Thymus (tissue), 11 donors: Measurements from ENCODE around the gene BLACAT1. TPM values are rescaled to one million over a fixed set of nuclear protein-coding genes. Genes with fewer than 3 reads are reported as not detected.

ENCODE experiments used
- DNase-seq, 9 donors: peaks; one replicate each; pipeline ENCODE4 v3.0.0-alpha.2; 2013; ENCODE audit warnings: low spot score in 9 of 9, low read depth in 6 of 9, missing footprints in 1 of 9
- H3K27ac ChIP-seq, 2 donors: one replicate each; pipeline ENCODE4 v1.5.1; 2013; ENCODE audit warnings: control low read depth in 1 of 2, low read depth in 1 of 2, low read length in 1 of 2, mild to moderate bottlenecking in 1 of 2, moderate library complexity in 1 of 2
- H3K27me3 ChIP-seq, 2 donors: one replicate each; pipeline ENCODE4 v1.5.1; 2013; ENCODE audit warnings: low read length in 1 of 2; ENCODE audit not compliant: control insufficient read depth in 2 of 2, insufficient read depth in 1 of 2
- H3K36me3 ChIP-seq, 2 donors: one replicate each; pipeline ENCODE4 v1.5.1; 2013; ENCODE audit warnings: low read length in 1 of 2, mild to moderate bottlenecking in 1 of 2, moderate library complexity in 1 of 2; ENCODE audit not compliant: control insufficient read depth in 2 of 2, insufficient read depth in 2 of 2
- H3K4me1 ChIP-seq, 2 donors: one replicate each; pipeline ENCODE4 v1.5.1; 2013; ENCODE audit warnings: low read length in 2 of 2; ENCODE audit not compliant: control insufficient read depth in 2 of 2, insufficient read depth in 2 of 2
- H3K4me3 ChIP-seq, 2 donors: one replicate each; pipeline ENCODE4 v1.5.1; 2013; ENCODE audit warnings: low read length in 2 of 2, control low read depth in 1 of 2, mild to moderate bottlenecking in 1 of 2
- H3K9me3 ChIP-seq, 2 donors: one replicate each; pipeline ENCODE4 v1.5.1; 2013; ENCODE audit warnings: low read length in 1 of 2, mild to moderate bottlenecking in 1 of 2; ENCODE audit not compliant: control insufficient read depth in 2 of 2, insufficient read depth in 1 of 2
- WGBS: extraction: QIAGEN DNeasy Blood & Tissue Kit; methylation state at CpG from one replicate; pipeline ENCODE4 v1.1.7; 2013; 5-methylcytosine and 5-hydroxymethylcytosine counted together
- polyA plus RNA-seq: library from polyadenylated mRNA; stranded (reverse); fragments of 200-250 nt; gene quantifications from one replicate; pipeline ENCODE4 v1.2.3, GENCODE V29; 2013
- total RNA-seq: library from RNA; stranded (reverse); fragments of 120-200 nt; gene quantifications from one replicate; pipeline ENCODE4 v1.2.4, GENCODE V29; 2013
- donor health status: healthy.

BLACAT1 gene
- total and polyA plus RNA-seq, 2 donors: 0.05 to 0.14 TPM

DNA sequence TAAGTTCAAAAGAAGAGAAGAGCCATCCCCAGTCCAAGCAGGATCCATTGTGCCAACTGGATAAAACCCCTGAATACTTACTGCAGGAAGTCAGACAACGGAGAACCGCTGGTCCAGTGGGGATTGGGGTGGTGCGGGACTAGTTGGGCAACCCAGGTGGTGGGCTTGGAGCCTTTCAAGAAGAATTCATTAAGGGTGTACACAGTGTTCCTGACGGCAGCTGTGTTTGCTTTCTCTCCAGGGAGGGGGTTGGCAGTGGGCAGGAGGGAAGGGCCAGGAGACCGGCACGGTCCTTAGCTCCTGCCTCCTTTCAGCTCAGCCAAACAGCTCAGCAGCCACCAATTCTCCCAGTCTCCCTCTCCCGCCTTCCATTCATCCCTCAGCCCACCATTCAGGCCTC, 41.5 kb upstream of the BLACAT1 start:
- Histone ChIP-seq H3K27me3 (peaks cover 0 to 36% of the 10 kb centered on the region in 2 donors), H3K36me3 (no peaks in the 10 kb centered on the region), H3K9me3 (no peaks in the 10 kb centered on the region), H3K27ac (no peak overlapping the region), H3K4me3 (no peak overlapping the region), H3K4me1 (no peaks in the 10 kb centered on the region)
- no peak for DNase-seq
- 93% methylated on average over 7 of the region's 7 CpGs for whole genome bisulfite sequencing

DNA sequence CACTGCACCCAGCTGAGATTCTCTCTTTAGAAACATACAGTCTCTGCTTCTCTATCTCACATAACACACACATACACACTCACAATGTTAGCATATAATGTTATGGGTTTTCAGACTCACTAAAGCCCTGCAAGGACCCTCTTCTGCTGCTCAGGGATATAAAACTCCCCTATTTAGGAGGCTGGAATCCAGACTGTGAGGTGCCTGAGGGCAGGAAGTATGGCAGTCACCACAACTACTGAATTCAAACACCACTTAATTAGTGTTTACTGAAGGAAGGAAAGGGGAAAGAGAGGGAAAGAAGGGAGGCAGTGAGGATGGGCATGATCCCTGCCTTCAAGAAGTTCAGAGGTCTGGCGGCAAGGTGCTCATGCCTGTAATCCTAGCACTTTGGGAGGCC, 40.8 kb upstream of the BLACAT1 start:
- Histone ChIP-seq H3K9me3 (no peaks in the 10 kb centered on the region), H3K27ac (no peak overlapping the region), H3K36me3 (no peaks in the 10 kb centered on the region), H3K27me3 (peaks cover 0 to 43% of the 10 kb centered on the region in 2 donors), H3K4me1 (no peaks in the 10 kb centered on the region), H3K4me3 (no peak overlapping the region)
- no peak for DNase-seq
- WGBS: 96% methylated on average over 1 of the region's 1 CpG

DNA sequence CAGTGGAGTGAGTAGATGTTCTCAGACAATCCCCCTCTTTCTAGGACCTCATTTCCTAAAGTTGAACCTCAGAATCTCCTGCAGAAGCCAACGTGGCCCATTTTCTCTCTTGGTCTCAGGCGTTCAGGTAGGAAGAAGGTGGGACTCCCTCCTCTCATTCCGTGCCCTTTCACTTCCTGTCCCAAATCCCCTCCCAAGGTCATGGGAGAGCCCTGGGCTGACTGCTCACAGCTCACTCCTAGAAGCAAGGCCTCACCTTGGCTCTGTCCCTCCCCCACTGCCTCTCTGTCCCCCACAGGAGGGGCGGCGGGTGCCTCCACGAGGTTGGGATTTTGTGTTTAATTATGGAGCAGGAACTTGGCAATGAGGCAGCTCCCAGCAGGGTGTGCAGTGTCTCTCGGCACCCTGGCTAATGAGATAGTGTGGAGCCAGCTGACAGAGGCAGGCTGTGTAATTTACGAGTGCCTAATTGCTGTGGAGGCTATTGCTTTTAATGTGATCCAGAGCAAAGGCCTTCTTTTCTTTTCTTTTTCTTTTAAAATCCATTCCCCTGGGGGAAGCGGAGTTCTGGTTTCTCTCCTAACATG, 39.5 kb upstream of the BLACAT1 start:
- H3K4me1 ChIP-seq: no peaks in the 10 kb centered on the region
- no peak overlapping the region for H3K27ac ChIP-seq
- no peak for DNase-seq
- no peaks in the 10 kb centered on the region for H3K9me3 ChIP-seq
- peaks cover 0 to 52% of the 10 kb centered on the region in 2 donors for H3K27me3 ChIP-seq
- no peaks in the 10 kb centered on the region for H3K36me3 ChIP-seq
- WGBS: 85% methylated on average over 9 of the region's 9 CpGs
- H3K4me3 ChIP-seq: no peak overlapping the region

DNA sequence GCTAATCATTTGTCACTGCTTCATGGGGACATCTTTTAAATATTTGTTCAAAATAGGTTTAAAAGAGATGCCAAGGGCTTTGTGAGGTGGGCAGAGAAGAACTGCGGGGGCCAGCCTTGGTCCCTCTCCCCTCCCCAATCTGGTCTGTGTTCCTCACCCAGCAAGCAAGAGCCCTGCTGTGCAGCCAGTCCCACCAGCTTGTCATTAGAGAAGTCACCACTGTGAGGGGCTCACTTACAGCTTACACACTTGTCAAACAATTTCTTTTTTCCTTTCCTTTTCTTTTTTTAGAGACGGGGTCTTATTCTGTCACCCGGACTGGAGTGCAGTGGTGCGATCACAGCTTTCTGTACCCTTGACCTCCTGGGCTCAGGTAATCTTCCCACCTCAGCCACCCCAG, 38.3 kb upstream of the BLACAT1 start:
- no peak for DNase-seq
- no peak overlapping the region for H3K27ac ChIP-seq
- 82% methylated on average over 4 of the region's 4 CpGs for WGBS

GRCh38 chr1:205493241-205494085, 37.6 kb upstream of the BLACAT1 start:
- H3K4me1 ChIP-seq: no peaks in the 10 kb centered on the region
- H3K27ac ChIP-seq: no peak overlapping the region
- no peaks in the 10 kb centered on the region for H3K9me3 ChIP-seq
- WGBS: 56% methylated on average over 11 of the region's 11 CpGs
- no peak for DNase-seq
- peaks cover 2 to 67% of the 10 kb centered on the region in 2 donors for H3K27me3 ChIP-seq
- H3K4me3 ChIP-seq: no peak overlapping the region
- H3K36me3 ChIP-seq: no peaks in the 10 kb centered on the region

More for the DNA sequence above, 38.3 kb upstream of the BLACAT1 start:
- Histone ChIP-seq H3K36me3 (no peaks in the 10 kb centered on the region), H3K4me3 (no peak overlapping the region), H3K4me1 (no peaks in the 10 kb centered on the region), H3K27me3 (peaks cover 2 to 64% of the 10 kb centered on the region in 2 donors), H3K9me3 (no peaks in the 10 kb centered on the region)

DNA sequence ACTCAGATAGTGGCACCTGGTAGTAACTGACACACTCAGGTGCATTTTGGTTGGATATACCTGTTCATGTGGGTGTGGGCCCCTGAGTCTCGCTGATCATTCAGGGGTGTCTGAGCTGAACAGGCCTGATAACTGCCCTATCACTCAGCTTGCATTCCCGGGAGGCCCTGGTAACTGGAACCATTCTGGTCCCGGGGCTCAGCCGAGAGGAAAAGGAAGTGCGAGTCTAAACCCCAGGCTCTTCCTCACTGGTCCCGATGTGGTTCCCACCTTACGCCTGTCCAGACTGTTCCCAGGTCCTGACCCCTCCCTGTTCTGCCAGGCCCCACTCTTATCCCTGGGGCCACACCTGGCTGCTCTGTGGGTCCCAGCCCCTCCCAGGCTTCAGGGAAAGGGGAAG, 36.9 kb upstream of the BLACAT1 start:
- no peak for DNase-seq
- H3K4me3 ChIP-seq: no peak overlapping the region
- no peak overlapping the region for H3K27ac ChIP-seq
- WGBS: 26% methylated on average over 7 of the region's 7 CpGs
- H3K27me3 ChIP-seq: peaks cover 2 to 71% of the 10 kb centered on the region in 2 donors
- H3K9me3 ChIP-seq: no peaks in the 10 kb centered on the region
- H3K4me1 ChIP-seq: no peaks in the 10 kb centered on the region
- H3K36me3 ChIP-seq: no peaks in the 10 kb centered on the region

GRCh38 chr1:205492201-205492667, 36.4 kb upstream of the BLACAT1 start:
- H3K9me3 ChIP-seq: no peaks in the 10 kb centered on the region
- H3K27ac ChIP-seq: no peak overlapping the region
- DNase-seq: no peak
- peaks cover 2 to 67% of the 10 kb centered on the region in 2 donors for H3K27me3 ChIP-seq
- no peaks in the 10 kb centered on the region for H3K4me1 ChIP-seq
- no peak overlapping the region for H3K4me3 ChIP-seq
- 68% methylated on average over 2 of the region's 2 CpGs for WGBS
- no peaks in the 10 kb centered on the region for H3K36me3 ChIP-seq

DNA sequence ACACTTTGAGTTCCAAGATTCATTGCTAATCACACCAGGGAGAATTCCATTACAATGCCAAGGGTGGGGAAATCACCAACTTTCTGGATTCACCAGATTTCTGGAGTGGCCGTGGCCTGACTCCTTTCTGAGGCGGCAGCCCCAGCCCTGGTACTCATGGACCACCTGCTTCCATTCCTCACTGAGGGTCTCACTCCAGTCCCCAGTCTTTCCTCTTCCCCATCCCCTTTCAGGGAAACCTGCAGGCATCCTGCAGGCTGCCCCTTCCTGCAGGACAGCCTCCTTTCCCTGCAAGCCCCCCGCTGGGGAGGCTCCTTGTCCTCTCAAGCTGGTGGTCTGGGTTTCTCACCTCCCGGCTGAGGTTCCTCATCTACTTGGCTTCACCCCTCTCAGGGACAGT, 35.9 kb upstream of the BLACAT1 start:
- Histone ChIP-seq H3K27me3 (peaks cover 2 to 67% of the 10 kb centered on the region in 2 donors), H3K27ac (no peak overlapping the region), H3K9me3 (no peaks in the 10 kb centered on the region), H3K4me1 (no peaks in the 10 kb centered on the region), H3K36me3 (no peaks in the 10 kb centered on the region), H3K4me3 (no peak overlapping the region)
- 75% methylated on average over 4 of the region's 4 CpGs for WGBS
- DNase-seq: no peak

GRCh38 chr1:205488074-205488723, 32.4 kb upstream of the BLACAT1 start:
- H3K27me3 ChIP-seq: peaks cover 2 to 66% of the 10 kb centered on the region in 2 donors
- 47% methylated on average over 9 of the region's 9 CpGs for WGBS

More at GRCh38 chr1:205488074-205488723, 32.4 kb upstream of the BLACAT1 start:
- peaks cover 0 to 6% of the 10 kb centered on the region in 2 donors for H3K4me1 ChIP-seq
- DNase-seq: peak in 8 of 9 donors; percentile 25 to 66 (median 44)
- H3K36me3 ChIP-seq: no peaks in the 10 kb centered on the region
- H3K27ac ChIP-seq: no peak overlapping the region
- no peak overlapping the region for H3K4me3 ChIP-seq
- H3K9me3 ChIP-seq: no peaks in the 10 kb centered on the region
